SH-SY5Y (cell line): ENCODE measurements around the gene NDUFB2.

Experiments
- GATA2 ChIP-seq: IDR thresholded peaks from 2 replicates; pipeline ENCODE4 v1.6.1; 2011; ENCODE audit warnings: mild to moderate bottlenecking, low read depth, low read length
- GATA3 ChIP-seq: IDR thresholded peaks from 2 replicates; pipeline ENCODE4 v1.6.1; 2011; ENCODE audit warnings: low read depth, mild to moderate bottlenecking, low read length, moderate library complexity

NDUFB2 gene

GRCh38 chr7:140734096-140734495 lies 37.6 kb downstream of the NDUFB2 start:
- no peak for TF ChIP-seq GATA2
- no peak for TF ChIP-seq GATA3

GRCh38 chr7:140734729-140735128 lies 38.2 kb downstream of the NDUFB2 start:
- no peak for TF ChIP-seq GATA2
- no peak for TF ChIP-seq GATA3

GRCh38 chr7:140738280-140738679 lies 41.8 kb downstream of the NDUFB2 start:
- no peak for TF ChIP-seq GATA2
- no peak for TF ChIP-seq GATA3

- TF ChIP-seq GATA3 (no peak), GATA2 (no peak)
These were observed 47.5 kb downstream of the NDUFB2 start for GRCh38 chr7:140744005-140744404.

- no peak for TF ChIP-seq GATA2
- TF ChIP-seq GATA3, result no peak
These were observed 49.0 kb downstream of the NDUFB2 start for GRCh38 chr7:140745266-140746058.

- no peak for TF ChIP-seq GATA3
- TF ChIP-seq GATA2, result no peak
These were observed 50.2 kb downstream of the NDUFB2 start for GRCh38 chr7:140746751-140747150.

- TF ChIP-seq GATA2, result no peak
- no peak for TF ChIP-seq GATA3
These were observed 56.0 kb downstream of the NDUFB2 start for GRCh38 chr7:140752533-140752932.

- no peak for TF ChIP-seq GATA3
- no peak for TF ChIP-seq GATA2
These were observed 58.0 kb downstream of the NDUFB2 start for GRCh38 chr7:140754506-140754905.
